ENCODE data around the gene RTL1.

The RTL1 gene

DNA sequence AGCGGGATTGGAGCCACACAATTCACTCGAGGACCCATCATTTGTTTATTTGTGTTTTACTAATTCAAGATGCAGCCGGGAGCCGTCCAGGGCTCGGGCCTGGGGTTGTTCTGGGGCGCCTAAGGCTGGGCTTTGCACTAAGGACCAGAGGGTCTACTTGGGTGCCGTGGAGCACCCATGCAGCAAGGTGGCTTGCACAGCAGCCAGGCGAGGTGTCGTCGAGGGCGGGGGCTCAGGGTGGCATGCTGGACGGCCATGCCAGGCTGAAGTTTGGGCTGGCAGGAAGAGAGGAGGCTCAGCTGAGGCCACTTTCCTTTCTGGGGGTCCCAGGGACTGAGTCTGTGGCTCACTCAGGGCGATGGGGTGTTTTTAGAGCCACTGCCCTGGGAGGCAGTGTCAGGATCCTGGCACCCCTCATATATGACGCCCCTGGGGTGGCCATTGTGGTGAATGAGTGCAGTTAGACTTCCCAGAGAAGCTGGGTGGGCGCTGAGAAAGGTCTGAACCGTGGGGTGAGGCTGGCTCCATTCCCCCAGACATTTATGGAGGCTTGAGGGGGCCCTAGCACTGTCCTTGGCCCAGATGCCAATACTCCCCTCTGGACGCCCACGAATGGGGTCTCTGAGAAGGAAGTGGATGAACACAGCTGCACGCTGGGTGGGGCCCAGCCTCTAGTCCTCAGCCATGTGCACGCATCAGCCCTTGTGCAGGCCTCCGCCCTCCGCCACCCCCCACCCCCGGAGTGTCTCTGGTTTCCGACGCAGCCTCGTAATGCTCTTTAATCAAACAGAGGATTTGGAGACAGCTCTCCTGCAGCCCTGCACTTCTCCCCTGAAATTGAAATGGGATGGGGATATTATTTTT, 66.3 kb downstream of the RTL1 start:
- no peak for TF ChIP-seq GATA2 (IDR thresholded peaks at IDR 0.05; ENCODE audit: low read depth, low read length)
- TF ChIP-seq GATA3 (IDR thresholded peaks at IDR 0.05; ENCODE audit: low read depth, low read length), result no peak

DNA sequence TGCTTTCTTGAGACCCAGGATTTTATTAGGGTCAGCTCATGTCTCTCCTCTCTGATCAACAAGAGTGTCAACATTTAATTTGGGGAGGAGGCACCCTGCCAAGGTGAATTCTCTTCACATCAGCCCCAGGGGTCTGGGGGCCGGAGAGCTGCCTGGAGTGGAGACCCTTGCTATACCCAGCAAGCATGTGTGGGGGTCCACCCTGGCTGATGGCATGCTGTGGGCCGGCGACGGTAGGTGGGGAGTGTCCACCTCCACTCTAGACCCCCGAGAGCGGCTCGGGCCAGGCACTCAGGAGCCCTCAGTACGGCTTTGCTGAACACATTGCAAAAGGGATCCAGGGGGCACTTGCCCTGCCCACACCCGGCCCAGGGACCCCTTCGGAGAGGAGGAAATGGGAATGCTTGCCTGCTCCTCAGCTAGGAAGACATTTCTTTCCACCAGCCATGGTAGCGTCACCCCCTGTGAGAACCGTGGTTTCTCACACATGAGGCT, 67.2 kb downstream of the RTL1 start:
- no peak for TF ChIP-seq GATA2 (IDR thresholded peaks at IDR 0.05; ENCODE audit: low read depth, low read length)
- no peak for TF ChIP-seq GATA3 (IDR thresholded peaks at IDR 0.05; ENCODE audit: low read depth, low read length)

DNA sequence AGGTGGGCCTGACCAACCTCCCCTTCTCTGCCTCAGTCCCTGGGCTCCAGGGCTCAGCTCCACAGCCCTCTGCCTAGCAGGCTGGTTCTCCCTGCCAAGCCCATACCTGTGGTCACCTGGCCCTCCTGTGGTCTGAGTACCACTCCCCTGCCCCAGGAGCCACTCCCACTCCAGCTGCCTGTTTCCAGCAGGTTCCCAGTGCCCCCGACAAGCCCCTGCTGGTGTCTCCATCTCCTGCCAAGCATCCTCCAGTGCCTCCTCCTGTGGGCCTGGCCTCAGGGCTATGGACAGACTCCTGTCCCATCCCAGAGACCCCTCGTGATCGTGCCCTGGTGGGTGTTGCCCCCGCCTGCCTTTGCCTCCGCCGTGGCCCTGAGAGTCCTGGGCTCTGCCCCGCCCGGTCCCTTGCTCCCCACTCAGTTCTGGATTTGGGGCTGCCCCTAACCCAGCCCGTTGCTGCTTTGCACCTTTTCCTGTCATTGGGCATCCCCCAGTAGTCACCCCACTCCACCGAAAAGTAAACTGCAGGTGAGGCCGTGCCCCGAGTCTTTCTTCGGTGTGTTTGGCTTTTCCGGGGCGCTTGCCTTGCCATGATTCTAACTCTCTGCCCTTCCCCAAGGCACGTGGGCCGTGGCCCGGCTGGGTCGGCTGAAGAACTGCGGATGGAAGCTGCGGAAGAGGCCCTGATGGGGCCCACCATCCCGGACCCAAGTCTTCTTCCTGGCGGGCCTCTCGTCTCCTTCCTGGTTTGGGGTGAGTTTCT, 67.8 kb downstream of the RTL1 start:
- no peak for TF ChIP-seq GATA2 (IDR thresholded peaks at IDR 0.05; ENCODE audit: low read depth, low read length)
- no peak for TF ChIP-seq GATA3 (IDR thresholded peaks at IDR 0.05; ENCODE audit: low read depth, low read length)

DNA sequence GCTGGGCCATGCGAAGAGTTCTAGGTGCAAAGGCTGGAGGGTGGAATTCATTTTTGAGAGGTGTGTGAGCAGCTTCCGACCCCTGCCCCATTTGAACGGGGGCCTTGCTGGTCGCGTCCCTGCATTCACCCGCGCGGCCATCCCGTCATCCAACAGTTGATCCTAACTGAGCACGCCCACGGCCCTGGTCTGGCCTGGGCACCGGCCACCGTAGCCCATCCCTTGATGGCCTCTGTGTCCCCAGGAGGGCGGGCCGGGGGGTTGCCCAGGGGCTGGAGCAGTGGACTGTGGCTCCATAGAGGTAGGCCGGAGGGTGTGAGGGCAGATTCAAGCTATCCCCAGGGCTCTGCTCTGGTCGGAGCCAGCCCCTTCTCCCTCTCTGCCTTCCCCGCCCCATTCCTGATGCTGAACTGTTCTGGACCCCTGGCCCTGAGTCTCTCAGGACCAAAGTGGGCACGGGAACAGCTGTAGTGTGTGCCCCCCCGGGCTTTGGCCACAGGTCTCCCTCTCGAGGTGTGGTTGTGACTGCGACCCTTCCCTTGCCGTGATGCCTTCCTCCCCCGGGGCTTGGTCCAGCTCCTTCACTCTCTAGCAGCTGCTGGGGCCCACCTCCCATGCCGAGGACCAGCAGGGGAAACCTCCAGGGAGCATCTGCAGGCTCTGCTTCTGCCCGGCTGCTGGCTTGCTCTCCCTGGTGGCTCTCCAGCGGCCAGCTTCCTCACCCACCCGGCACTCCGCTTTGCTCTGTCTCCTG, 68.6 kb downstream of the RTL1 start:
- no peak for TF ChIP-seq GATA2 (IDR thresholded peaks at IDR 0.05; ENCODE audit: low read depth, low read length)
- no peak for TF ChIP-seq GATA3 (IDR thresholded peaks at IDR 0.05; ENCODE audit: low read depth, low read length)

DNA sequence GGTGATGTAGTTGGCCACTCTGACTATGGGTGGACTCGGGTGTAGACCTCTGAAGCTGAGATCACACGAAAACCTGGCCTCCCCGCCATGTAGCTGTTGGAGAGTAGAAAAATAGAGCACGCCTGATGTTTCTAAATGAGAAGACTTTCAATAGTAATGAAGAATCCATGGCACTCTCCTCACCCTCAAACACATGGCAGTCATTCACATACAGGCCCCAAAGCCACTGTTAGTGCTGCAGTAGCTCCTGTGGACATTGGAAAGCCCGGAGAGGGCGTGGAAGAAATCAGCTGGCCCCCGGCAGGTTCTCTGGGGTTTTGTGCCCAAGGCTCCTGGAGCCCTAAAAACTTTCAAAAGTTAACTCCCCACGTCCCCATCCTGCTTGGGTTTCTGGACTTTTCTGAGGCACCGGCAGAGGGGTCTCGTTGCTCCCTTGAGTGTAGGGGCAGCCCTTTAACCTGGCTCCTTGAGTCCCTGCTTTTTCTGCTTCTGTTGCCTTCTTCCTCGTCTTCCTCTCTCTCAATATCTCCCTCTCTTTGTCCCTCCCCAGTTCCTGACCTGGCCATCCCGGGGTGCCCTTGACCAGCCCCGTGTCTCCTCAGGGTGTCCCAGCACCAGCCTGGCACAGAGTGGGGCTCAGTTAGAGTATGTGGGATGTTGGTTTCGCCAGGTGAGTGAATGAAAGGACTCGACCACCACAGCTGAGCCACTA, 69.3 kb downstream of the RTL1 start:
- TF ChIP-seq GATA2 (IDR thresholded peaks at IDR 0.05; ENCODE audit: low read depth, low read length) (no peak), GATA3 (IDR thresholded peaks at IDR 0.05; ENCODE audit: low read depth, low read length) (no peak)

DNA sequence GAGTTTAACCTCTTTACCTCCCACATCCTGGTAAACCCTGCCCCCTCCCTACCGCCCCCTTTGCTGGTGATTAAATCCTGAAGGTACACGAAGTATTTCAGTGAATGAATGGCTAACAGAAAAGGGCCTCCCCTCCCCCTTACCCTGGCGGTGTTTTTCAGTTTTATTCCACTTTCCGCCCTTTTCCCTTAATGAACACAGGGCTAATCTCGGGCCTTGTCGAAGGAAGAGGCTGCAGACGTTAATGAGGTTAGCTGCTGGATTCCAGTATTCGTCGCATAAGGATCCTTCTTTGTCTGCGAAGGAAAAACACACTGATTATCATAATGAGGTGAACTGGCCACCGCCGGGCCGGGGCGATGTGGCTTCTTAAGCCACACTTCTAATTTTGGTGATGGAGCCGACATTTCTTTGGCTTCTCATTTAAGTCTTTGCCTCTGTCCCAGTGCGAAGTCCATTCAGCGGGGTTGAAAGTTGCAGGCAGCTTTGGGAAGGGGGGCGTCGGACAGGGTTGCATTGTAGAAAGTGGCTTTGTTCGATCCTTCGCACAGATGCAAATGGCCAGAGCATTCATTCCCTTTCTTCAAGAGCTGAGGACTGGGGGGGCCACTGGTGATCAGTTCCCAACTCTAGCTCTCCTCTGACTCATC, 71.1 kb downstream of the RTL1 start:
- TF ChIP-seq GATA2 (IDR thresholded peaks at IDR 0.05; ENCODE audit: low read depth, low read length) (no peak), GATA3 (IDR thresholded peaks at IDR 0.05; ENCODE audit: low read depth, low read length) (no peak)

DNA sequence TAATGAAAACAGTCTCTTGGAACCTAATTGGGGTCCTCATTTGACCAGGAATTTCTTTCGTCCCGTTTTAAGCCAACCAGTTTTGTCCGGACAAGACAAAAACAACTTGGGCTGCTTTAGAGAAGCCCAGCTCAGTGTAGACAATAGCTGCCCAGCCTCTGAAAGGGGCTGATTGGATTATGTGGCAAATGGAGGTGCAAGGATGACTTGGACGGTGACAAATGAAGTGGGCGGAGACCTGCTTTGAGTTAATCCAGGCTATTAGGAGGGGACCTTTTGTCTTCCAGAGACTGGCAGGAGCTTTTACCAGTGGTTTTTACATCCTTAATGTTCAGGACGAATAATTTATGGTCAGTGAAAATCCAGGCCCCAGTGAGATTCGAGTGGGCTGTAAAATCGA, 72.8 kb downstream of the RTL1 start:
- TF ChIP-seq GATA2 (IDR thresholded peaks at IDR 0.05; ENCODE audit: low read depth, low read length), result no peak
- no peak for TF ChIP-seq GATA3 (IDR thresholded peaks at IDR 0.05; ENCODE audit: low read depth, low read length)

All from SH-SY5Y (cell line).